ENCODE measurements around the gene HERPUD1.

DNA sequence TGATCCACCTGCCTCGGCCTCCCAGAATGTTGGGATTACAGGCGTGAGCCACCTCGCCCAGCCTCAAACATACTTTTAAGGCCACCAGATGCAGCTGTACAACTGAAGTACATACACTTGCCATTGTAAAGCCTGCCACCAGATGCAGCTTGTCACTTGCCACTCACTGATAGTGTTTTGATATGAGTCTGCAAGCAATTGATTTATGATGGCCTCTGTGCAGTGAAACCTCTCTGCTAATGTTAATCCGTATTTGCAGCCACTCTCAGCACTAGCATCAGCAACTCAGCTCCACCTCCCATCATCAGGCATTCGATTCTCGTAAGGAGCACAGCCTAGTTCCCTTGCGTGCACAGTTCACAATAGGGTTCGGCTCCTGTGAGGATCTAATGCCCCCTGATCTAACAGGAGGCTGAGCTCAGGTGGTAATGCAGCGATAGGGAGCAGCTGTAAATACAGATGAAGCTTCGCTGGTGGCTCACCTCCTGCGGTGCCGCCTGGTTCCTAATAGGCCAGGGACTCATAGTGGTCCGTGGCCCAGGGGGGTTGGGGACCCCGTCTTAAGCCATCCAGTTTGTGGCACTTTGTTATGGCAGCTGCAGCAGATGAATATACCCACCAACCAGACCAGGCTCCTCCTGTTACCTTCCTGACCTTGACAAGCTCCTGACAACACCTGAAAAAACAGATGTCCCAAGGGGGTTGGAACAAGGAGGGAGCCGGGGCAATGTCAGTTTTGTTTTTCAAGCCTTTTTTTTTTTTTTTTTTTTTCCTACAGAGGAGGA, 1.3 kb upstream of the HERPUD1 start:
- TF ChIP-seq, protein P1, sequence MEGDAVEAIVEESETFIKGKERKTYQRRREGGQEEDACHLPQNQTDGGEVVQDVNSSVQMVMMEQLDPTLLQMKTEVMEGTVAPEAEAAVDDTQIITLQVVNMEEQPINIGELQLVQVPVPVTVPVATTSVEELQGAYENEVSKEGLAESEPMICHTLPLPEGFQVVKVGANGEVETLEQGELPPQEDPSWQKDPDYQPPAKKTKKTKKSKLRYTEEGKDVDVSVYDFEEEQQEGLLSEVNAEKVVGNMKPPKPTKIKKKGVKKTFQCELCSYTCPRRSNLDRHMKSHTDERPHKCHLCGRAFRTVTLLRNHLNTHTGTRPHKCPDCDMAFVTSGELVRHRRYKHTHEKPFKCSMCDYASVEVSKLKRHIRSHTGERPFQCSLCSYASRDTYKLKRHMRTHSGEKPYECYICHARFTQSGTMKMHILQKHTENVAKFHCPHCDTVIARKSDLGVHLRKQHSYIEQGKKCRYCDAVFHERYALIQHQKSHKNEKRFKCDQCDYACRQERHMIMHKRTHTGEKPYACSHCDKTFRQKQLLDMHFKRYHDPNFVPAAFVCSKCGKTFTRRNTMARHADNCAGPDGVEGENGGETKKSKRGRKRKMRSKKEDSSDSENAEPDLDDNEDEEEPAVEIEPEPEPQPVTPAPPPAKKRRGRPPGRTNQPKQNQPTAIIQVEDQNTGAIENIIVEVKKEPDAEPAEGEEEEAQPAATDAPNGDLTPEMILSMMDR (IDR thresholded peaks at IDR 0.05) = no peak
- no peak for TF ChIP-seq POLR2A (IDR thresholded peaks at IDR 0.05)

Data from esophagus squamous epithelium (tissue), 4 donors.